Psoas muscle (tissue), 8 donors: Measurements from ENCODE around the gene LTA4H. TPM values are rescaled to one million over a fixed set of nuclear protein-coding genes. Genes with fewer than 3 reads are reported as not detected.

ENCODE experiments used
- ATAC-seq, 4 donors: fragments of 200-7000 bp; cut with Tn5 transposase; one replicate each; pipeline ENCODE4 v1.9.1; 2020; ENCODE audit warnings: moderate library complexity in 3 of 4, mild to moderate bottlenecking in 2 of 4
- DNase-seq, 2 donors: peaks; one replicate each; pipeline ENCODE4 v3.0.0-alpha.2; 2020
- H3K27ac ChIP-seq: fragments of 200-600 bp; one replicate; pipeline ENCODE4 v1.8.0; 2022
- H3K27me3 ChIP-seq, 3 donors: fragments of 200-600 bp in 1 of 3; one replicate each; pipeline versions ENCODE4 v1.6.1 to v1.8.0; 2013 to 2022; ENCODE audit warnings: low read length in 2 of 3, mild to moderate bottlenecking in 2 of 3, moderate library complexity in 1 of 3; ENCODE audit not compliant: insufficient read depth in 3 of 3
- H3K36me3 ChIP-seq, 2 donors: fragments of 200-600 bp in 1 of 2; one replicate each; pipeline versions ENCODE4 v1.6.1 to v1.8.0; 2013 to 2022; ENCODE audit warnings: low read depth in 1 of 2, mild to moderate bottlenecking in 1 of 2, moderate library complexity in 1 of 2; ENCODE audit not compliant: insufficient read depth in 1 of 2
- H3K4me1 ChIP-seq: fragments of 200-600 bp; one replicate; pipeline ENCODE4 v1.8.0; 2022
- H3K4me3 ChIP-seq: fragments of 200-600 bp; one replicate; pipeline ENCODE4 v1.8.0; 2022; ENCODE audit warnings: mild to moderate bottlenecking
- H3K9me3 ChIP-seq: fragments of 200-600 bp; one replicate; pipeline ENCODE4 v1.8.0; 2022
- CTCF ChIP-seq: fragments of 200-600 bp; IDR thresholded peaks from one replicate; pipeline ENCODE4 v1.8.0; 2022; ENCODE audit warnings: antibody characterized with exemption
- WGBS, 3 donors: extraction: QIAGEN DNeasy Blood & Tissue Kit; methylation state at CpG; one replicate each; pipeline versions ENCODE4 v1.1.6 to v1.1.7; 2013; 5-methylcytosine and 5-hydroxymethylcytosine counted together
- intact Hi-C, 2 donors: fragments of 100-400 bp; cut with DNase I; formaldehyde crosslinking; loops; one replicate each; pipeline versions ENCODE4 v1.11.0 to v1.14.2; 2022
- polyA plus RNA-seq, 3 donors: library from polyadenylated mRNA; stranded (reverse); fragments of 200-250 nt; gene quantifications; one replicate each; pipeline ENCODE4 v1.2.3, GENCODE V29; 2013
- total RNA-seq, 4 donors: library from RNA; stranded (reverse); fragmentation: NEBNext Ultra II Directional in 2 of 4; extraction: Animal tissue kit (Norgen Biotek cat#: 25700) in 2 of 4; gene quantifications; one replicate each; pipeline versions ENCODE4 v1.2.1 to v1.2.4, GENCODE V29; 2021 to 2023
- donor health status: healthy with polysubstance abuse.
- donor health status: DM: no; HTN: no; CAD: no; lungs with moderate emphysema.
- donor health status: Bipolar disorder and iron deficiency.
- donor health status: healthy.
- donor health status: DM: yes; HTN: yes; CAD: no.
- donor health status: DM: no; HTN: no; CAD: no.
- donor health status: DM: no; HTN: no; CAD: no.
- donor health status: DM: yes; HTN: yes; CAD: no.

Gene LTA4H
- total and polyA plus RNA-seq, 7 donors = 18.6 to 51.2 (median 31.3) TPM

- ATAC-seq (no peak), DNase-seq (no peak)
- WGBS, 3 donors = 72 to 74% (median 74%) methylated on average over 1 of the region's 1 CpG
- Histone ChIP-seq H3K4me1 (no peaks in the 10 kb centered on the region), H3K36me3 (no peaks in the 10 kb centered on the region), H3K27ac (no peak overlapping the region), H3K4me3 (no peak overlapping the region), H3K27me3 (no peaks in the 10 kb centered on the region), H3K9me3 (no peaks in the 10 kb centered on the region)
- TF ChIP-seq CTCF = no peak
- intact Hi-C loops = no loop called here
Observed at GRCh38 chr12:95982602-95983001, 52.8 kb downstream of the LTA4H start.

GRCh38 chr12:95980437-95980836, 55.0 kb downstream of the LTA4H start:
- Histone ChIP-seq H3K9me3 (no peaks in the 10 kb centered on the region), H3K4me3 (no peak overlapping the region), H3K27ac (no peak overlapping the region), H3K36me3 (no peaks in the 10 kb centered on the region), H3K4me1 (no peaks in the 10 kb centered on the region), H3K27me3 (no peaks in the 10 kb centered on the region)
- 79 to 86% (median 82%) methylated on average over 5 of the region's 5 CpGs for WGBS, 3 donors
- no peak for TF ChIP-seq CTCF
- intact Hi-C loops = no loop called here
- DNase-seq (no peak), ATAC-seq (no peak)

GRCh38 chr12:95978774-95979173, 56.6 kb downstream of the LTA4H start:
- Histone ChIP-seq H3K36me3 (no peaks in the 10 kb centered on the region), H3K27me3 (no peaks in the 10 kb centered on the region), H3K4me3 (no peak overlapping the region), H3K9me3 (no peaks in the 10 kb centered on the region), H3K4me1 (no peaks in the 10 kb centered on the region), H3K27ac (no peak overlapping the region)
- ATAC-seq = no peak
- intact Hi-C loops = no loop called here
- WGBS, 3 donors = 77 to 91% (median 84%) methylated on average over 3 of the region's 3 CpGs
- no peak for DNase-seq
- no peak for TF ChIP-seq CTCF

GRCh38 chr12:95978351-95978750, 57.0 kb downstream of the LTA4H start:
- ATAC-seq = no peak
- no peaks in the 10 kb centered on the region for H3K9me3 ChIP-seq
- no peak for DNase-seq
- H3K27ac ChIP-seq = no peak overlapping the region
- WGBS, 3 donors = 76 to 79% (median 77%) methylated on average over 5 of the region's 5 CpGs
- no peak for TF ChIP-seq CTCF
- no peak overlapping the region for H3K4me3 ChIP-seq
- H3K36me3 ChIP-seq = no peaks in the 10 kb centered on the region
- H3K4me1 ChIP-seq = no peaks in the 10 kb centered on the region
- H3K27me3 ChIP-seq = no peaks in the 10 kb centered on the region
- intact Hi-C loops = no loop called here

GRCh38 chr12:95977764-95978305, 57.6 kb downstream of the LTA4H start:
- ATAC-seq = no peak
- TF ChIP-seq CTCF = no peak

More at GRCh38 chr12:95977764-95978305, 57.6 kb downstream of the LTA4H start:
- Histone ChIP-seq H3K4me3 (no peak overlapping the region), H3K4me1 (no peaks in the 10 kb centered on the region), H3K36me3 (no peaks in the 10 kb centered on the region), H3K9me3 (no peaks in the 10 kb centered on the region), H3K27me3 (no peaks in the 10 kb centered on the region), H3K27ac (no peak overlapping the region)
- 81 to 84% (median 83%) methylated on average over 11 of the region's 11 CpGs for WGBS, 3 donors
- intact Hi-C loops = no loop called here
- no peak for DNase-seq
